Measurements from ENCODE around the gene ARSJ.

Gene ARSJ

DNA sequence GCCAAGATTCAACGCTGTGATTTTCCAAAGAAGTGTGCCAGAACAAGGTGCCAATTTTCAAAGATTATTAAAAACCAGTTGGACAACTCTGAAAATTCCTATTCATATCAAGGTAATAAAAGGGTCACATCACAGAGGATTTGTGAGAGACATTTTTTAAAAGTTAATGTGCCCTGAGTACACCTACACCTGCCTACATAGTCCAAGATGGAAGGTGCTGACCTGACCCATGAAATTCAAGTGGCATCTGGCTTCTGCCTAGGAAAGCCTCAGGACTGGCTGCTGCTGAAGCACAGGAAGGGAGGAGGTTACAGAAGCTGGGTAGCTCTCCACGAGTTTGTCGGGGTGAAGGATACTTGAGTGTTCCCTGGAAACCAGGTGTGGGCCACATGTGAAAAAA is 11.4 kb upstream of the ARSJ start:
- TF ChIP-seq, protein P1, sequence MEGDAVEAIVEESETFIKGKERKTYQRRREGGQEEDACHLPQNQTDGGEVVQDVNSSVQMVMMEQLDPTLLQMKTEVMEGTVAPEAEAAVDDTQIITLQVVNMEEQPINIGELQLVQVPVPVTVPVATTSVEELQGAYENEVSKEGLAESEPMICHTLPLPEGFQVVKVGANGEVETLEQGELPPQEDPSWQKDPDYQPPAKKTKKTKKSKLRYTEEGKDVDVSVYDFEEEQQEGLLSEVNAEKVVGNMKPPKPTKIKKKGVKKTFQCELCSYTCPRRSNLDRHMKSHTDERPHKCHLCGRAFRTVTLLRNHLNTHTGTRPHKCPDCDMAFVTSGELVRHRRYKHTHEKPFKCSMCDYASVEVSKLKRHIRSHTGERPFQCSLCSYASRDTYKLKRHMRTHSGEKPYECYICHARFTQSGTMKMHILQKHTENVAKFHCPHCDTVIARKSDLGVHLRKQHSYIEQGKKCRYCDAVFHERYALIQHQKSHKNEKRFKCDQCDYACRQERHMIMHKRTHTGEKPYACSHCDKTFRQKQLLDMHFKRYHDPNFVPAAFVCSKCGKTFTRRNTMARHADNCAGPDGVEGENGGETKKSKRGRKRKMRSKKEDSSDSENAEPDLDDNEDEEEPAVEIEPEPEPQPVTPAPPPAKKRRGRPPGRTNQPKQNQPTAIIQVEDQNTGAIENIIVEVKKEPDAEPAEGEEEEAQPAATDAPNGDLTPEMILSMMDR (IDR thresholded peaks at IDR 0.05; ENCODE audit: low read depth, low read length, missing control alignments), result no peak
- H3K4me3 ChIP-seq (replicated peaks; ENCODE audit: low read depth, low read length), result no peak overlapping the region
- DNase-seq (ENCODE audit: extremely low read depth, low read depth), result no peak

DNA sequence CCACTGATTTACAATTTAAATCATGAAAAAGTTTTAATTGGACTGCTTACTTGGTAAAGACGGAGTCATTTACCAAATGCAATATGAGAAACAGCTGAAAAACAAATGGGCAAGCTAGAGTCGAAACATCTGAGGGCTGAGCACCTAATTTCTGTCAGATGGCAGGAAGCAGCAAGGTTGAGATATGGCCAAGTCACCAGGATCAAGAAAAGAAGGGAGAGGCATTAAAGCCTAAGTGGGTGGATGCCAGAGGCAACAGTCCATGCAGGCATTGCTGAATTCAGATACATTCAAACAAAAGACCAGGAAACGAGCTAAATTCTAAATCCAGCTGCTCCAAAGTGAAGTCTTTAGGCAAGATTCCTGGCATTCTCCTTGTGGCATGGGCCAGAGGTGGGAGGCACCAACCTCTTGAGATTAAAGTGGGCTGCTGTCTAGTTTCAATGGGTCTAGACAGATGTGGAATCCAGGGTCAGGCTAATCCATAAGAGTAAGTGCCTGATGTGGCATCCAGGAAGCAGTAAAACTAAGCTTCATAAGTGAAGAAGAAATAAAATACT is 8.0 kb upstream of the ARSJ start:
- no peak overlapping the region for H3K4me3 ChIP-seq (replicated peaks; ENCODE audit: low read depth, low read length)
- DNase-seq (ENCODE audit: extremely low read depth, low read depth), result peak; percentile 58
- TF ChIP-seq, protein P1 (IDR thresholded peaks at IDR 0.05; ENCODE audit: low read depth, low read length, missing control alignments), result no peak

DNA sequence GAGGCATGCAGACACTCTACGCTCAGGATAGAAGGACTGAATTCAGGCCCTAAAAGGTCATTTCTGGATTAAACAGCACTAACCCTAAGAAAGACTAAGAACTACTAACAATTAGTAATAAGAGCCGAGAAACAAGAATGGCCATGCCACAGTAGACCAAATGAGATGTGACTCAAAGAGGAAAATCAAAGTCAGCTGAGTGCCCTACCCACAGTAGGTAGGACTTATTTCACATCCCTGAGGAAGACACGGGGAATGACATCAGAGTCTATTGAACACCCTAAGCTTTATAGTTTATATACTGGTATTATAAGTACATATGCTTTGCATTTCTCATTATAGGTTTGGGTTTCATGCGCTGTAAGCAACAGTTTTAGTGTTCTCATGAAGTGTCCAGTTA is 2.7 kb upstream of the ARSJ start:
- TF ChIP-seq, protein P1 (IDR thresholded peaks at IDR 0.05; ENCODE audit: low read depth, low read length, missing control alignments), result no peak
- DNase-seq (ENCODE audit: extremely low read depth, low read depth), result no peak
- no peak overlapping the region for H3K4me3 ChIP-seq (replicated peaks; ENCODE audit: low read depth, low read length)

DNA sequence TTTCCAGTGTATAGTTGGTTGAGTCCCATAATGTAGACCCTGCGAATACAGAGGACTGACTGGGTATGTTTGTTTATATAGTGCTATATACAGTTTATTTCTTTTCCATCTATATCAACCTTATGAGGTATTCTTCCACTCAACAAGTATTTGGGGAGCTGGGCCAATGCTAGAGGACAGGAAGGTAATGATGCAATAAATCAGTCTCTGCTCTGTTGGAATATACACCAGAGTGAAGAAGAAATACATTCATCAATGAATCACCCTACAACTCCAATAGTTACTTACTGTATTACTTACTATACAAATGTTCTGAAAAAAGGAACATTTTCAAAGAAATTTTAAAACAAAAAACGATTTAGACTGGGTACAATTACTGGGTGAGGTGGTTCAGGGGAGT is 2.1 kb upstream of the ARSJ start:
- no peak for DNase-seq (ENCODE audit: extremely low read depth, low read depth)
- TF ChIP-seq, protein P1 (IDR thresholded peaks at IDR 0.05; ENCODE audit: low read depth, low read length, missing control alignments), result no peak
- H3K4me3 ChIP-seq (replicated peaks; ENCODE audit: low read depth, low read length), result no peak overlapping the region

DNA sequence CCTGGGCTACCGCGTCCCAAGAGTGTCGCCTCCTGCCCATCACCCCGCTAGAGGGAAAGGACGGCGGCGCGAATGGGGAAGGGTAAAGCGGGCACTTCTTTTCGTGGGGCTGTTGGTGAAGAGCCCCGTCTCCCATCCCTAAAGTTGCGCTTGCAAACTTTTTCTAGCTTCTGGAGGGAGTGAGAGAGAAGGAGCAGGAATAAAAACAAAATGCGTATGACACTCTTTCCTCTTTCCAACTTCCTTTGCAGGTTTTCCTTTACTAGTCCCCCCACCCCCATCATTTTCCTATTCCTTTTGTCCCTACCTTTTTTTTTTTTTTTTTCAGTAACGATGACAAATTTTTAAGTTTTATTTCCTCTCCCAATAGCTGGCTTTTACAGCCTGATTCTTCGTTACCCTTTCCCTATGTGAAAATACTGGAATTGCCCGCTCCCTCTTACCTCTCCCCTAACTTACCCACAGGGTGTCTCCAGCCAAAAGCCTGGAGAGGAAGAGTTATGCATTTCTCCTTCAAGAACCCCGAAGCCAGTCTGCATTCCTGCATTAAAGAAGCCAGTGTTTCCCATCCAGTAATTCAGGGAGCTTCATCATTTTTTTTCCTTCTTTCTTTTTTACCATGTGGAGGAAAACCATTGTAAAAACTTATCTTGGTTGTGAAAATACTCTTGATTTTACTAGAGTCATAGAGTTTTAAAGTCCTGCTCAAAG is 613 bp upstream of the ARSJ start:
- TF ChIP-seq, protein P1 (IDR thresholded peaks at IDR 0.05; ENCODE audit: low read depth, low read length, missing control alignments), result no peak
- no peak for DNase-seq (ENCODE audit: extremely low read depth, low read depth)
- peak overlapping the region; percentile 92 for H3K4me3 ChIP-seq (replicated peaks; ENCODE audit: low read depth, low read length)

DNA sequence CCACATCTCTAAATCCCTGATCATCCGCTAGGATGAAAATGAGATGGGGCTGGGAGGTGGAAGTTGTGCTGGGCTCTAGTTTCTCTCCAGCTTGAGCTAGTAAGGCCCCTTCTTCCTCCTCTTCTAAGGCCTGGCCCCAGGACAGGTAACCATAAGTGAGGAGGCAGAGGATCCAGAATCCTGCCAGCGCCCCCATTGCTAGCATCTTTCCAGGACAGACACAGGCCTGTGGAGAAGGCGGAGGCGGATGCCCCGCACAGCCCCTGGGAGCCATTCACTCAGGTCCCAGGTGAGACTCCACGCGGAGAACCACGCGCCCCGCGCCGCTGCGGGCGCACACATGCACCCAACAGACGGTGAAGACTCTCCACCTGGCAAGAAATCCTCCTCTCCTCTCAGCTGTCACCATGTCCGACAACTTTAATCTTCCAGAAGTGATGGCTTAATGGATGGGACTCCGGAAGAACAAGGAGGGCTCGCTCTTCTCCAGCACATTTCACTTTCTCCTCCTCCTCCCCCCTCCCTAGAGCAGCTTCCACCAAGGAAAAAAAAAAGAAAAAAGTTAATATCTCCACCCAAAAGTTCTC is 793 bp downstream of the ARSJ start:
- TF ChIP-seq, protein P1 (IDR thresholded peaks at IDR 0.05; ENCODE audit: low read depth, low read length, missing control alignments), result no peak
- peak overlapping the region; percentile 92 for H3K4me3 ChIP-seq (replicated peaks; ENCODE audit: low read depth, low read length)
- DNase-seq (ENCODE audit: extremely low read depth, low read depth), result no peak

All from HFF-Myc (cell line).